Measurements from ENCODE around the gene WEE2. TPM values are rescaled to one million over a fixed set of nuclear protein-coding genes. Genes with fewer than 3 reads are reported as not detected.

Gene WEE2
- not detected in 2 replicates for total RNA-seq

DNA sequence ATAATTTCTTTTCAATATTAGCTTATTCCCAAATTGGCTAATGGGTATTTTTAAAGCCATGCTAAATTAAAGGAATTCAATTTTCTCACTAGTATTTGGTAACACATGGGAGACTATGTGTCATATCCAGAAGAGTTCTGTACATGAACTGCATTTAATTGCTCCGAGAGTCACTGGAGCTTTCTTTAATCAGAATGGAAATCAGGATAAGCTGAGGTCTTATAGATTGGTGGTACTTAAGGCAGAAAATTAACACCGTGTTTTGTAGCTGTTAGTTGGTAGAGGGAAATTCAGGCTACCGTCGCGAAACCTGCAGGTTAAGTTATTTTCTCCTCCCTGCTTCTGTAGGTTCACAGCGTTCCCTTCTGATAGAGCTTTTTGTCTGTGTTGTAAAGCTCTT lies at the start of gene WEE2:
Gene WEE2 (plus strand): TSS at position 3 of the 400 bp plus-strand sequence. CDS start 406 bp downstream, outside the sequence.

DNA sequence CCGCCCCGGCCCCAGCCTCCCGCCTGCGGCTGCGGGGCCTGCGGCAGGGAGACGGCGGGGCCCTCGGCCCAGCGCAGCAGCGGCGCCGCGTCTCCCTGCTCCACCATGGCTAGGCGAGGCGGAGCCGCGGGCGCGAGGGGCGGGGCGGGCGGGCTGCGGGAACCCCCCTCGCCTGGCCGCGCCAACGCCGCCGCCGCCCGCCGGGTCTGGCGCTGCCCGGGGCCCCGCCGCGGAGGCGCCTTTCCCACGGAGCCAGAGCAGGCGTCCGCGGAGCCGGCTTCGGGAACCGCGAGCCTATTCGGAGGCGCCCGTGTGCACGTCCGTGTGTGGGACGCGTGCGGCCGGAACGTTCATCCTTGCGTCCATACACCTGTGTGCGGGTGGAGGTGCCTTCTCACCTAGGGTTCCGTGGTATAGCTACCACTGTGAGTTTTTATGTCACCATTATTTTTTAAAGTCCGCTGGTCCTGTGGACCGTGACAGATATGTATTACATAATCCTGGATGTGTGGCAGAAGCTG lies 6.0 kb upstream of the WEE2 start, which contains the start of gene DENND11:
Gene DENND11 (minus strand): TSS at position 120 of the 521 bp plus-strand sequence. CDS start 13 bp downstream, at position 107.

GRCh38 chr7:141737836-141738591 lies 29.9 kb downstream of the WEE2 start, which contains the start of gene SSBP1:
Gene SSBP1 (plus strand): TSS chr7:141738358. CDS start chr7:141739167, 809 bp downstream.

DNA sequence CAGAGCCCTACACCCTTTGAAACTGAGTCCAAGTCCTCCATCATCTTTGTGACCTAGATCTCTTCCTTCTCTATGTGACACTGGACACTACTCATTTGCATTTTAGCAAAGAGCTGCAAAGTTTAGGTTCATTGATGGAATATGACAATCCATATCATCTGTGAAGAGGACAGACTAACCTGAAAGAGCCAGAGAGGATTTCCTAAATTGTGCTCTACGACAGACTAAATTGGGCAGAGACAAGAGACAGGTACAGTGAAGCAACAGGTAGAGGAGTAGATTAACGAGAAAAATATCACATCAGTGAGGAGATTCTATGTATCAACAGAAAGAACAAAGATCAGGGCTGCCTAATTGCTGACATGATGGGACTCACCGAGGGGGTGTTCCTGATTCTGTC lies 55.6 kb downstream of the WEE2 start, which contains the start of gene TAS2R3:
Gene TAS2R3 (plus strand): TSS at position 301 of the 400 bp plus-strand sequence. CDS start 62 bp downstream, at position 363.

DNA sequence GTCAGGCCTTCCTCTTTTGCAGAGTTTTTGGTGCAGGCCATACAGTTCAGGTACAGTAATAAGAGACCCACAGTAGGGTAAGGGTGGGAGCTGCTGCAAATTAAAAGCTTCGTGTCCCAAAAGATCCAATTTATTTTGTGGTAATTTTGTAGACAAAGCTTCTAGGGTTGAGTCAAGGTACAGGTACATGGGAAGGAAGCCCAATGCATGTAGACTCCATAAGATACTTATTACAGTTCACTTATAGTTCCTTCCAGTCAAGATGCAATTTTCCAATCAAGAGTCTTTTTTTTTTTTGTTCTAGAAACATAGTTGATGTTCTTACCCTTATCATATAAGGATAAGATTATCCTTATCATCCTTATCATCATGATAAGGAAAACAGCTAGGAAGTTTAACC lies 68.2 kb downstream of the WEE2 start, which contains the start of gene TAS2R4:
Gene TAS2R4 (plus strand): TSS at position 301 of the 400 bp plus-strand sequence. CDS start 1,815 bp downstream, outside the sequence.

Other genes starting within 250 kb of the WEE2 start
- 28.1 and 28.7 TPM in 2 replicates for gene AGK, start 156.9 kb upstream of the WEE2 start, total RNA-seq
- 1.7 and 1.9 TPM in 2 replicates for gene DENND11, start 6.2 kb upstream of the WEE2 start, total RNA-seq
- 226 and 265 TPM in 2 replicates for gene SSBP1, start 30.0 kb downstream of the WEE2 start, total RNA-seq
- not detected in 2 replicates for gene TAS2R3, start 55.7 kb downstream of the WEE2 start, total RNA-seq
- under 0.01 TPM in 1 of 2 replicates, not detected in the other for gene TAS2R4, start 68.3 kb downstream of the WEE2 start, total RNA-seq
- not detected in 2 replicates for gene TAS2R5, start 81.9 kb downstream of the WEE2 start, total RNA-seq
- gene PRSS37, start 133.1 kb downstream of the WEE2 start, total RNA-seq = not detected in 2 replicates
- not detected in 2 replicates for gene OR9A4, start 208.0 kb downstream of the WEE2 start, total RNA-seq
- gene CLEC5A, start 238.6 kb downstream of the WEE2 start, total RNA-seq = not detected in 2 replicates